H1 (cell line): ENCODE results near the gene UBASH3A. TPM values are rescaled to one million over a fixed set of nuclear protein-coding genes. Genes with fewer than 3 reads are reported as not detected.

Experiments used
- CTBP2 ChIP-seq: IDR thresholded peaks from 2 replicates; pipeline ENCODE4 v1.7.0; 2011; ENCODE audit warnings: borderline replicate concordance, mild to moderate bottlenecking, moderate library complexity, mixed read lengths, low read length; ENCODE audit not compliant: insufficient read depth, insufficient read length
- EZH2 ChIP-seq: fragments of 200-600 bp; sonication (generic); IDR thresholded peaks from 2 replicates; pipeline ENCODE4 v1.7.1; 2012; ENCODE audit warnings: low read depth, mild to moderate bottlenecking, moderate library complexity, low read length, inconsistent platforms; ENCODE audit not compliant: severe bottlenecking
- JUN ChIP-seq: IDR thresholded peaks from 2 replicates; pipeline ENCODE4 v1.6.1; 2011; ENCODE audit warnings: low read depth, mild to moderate bottlenecking, improper control_type of control experiment, low read length
- KDM1A ChIP-seq: fragments of 200-600, 300-600 bp; sonication (generic); IDR thresholded peaks from 2 replicates; pipeline ENCODE4 v1.7.1; 2016; ENCODE audit warnings: mild to moderate bottlenecking, low read length, borderline replicate concordance
- RFX5 ChIP-seq: IDR thresholded peaks from 2 replicates; pipeline ENCODE4 v1.6.1; 2011; ENCODE audit warnings: low read depth, low read length, improper control_type of control experiment, borderline replicate concordance
- SP1 ChIP-seq: IDR thresholded peaks from 2 replicates; pipeline ENCODE4 v1.6.1; 2011; ENCODE audit warnings: low read depth, low read length
- SRF ChIP-seq: IDR thresholded peaks from 2 replicates; pipeline ENCODE4 v1.6.1; 2011; ENCODE audit warnings: mild to moderate bottlenecking, low read depth, low read length, moderate library complexity
- YY1 ChIP-seq: IDR thresholded peaks from 2 replicates; pipeline ENCODE4 v1.6.1; 2011; ENCODE audit warnings: low read depth, mild to moderate bottlenecking, low read length
- polyA plus RNA-seq, 7 experiments: library from polyadenylated mRNA; depleted of rRNA in 3 of 7; stranded (reverse) in 5 of 7; unstranded in 2 of 7; fragments of >200 nt in 5 of 7; fragments of 200-250 nt in 2 of 7; gene quantifications; 1 replicate in 5 of 7; 2 replicates in 1 of 7; 4 replicates in 1 of 7; pipeline versions ENCODE4 v1.2.1 to v1.2.3, GENCODE V29; 2011 to 2013; ENCODE audit warnings: missing spikeins in 2 of 7, mixed read lengths in 2 of 7
- total RNA-seq: library from RNA; stranded (reverse); fragmentation: NEBNext Ultra II Directional; extraction: Animal tissue kit (Norgen Biotek cat#: 25700); gene quantifications from 2 replicates; pipeline ENCODE4 v1.2.1, GENCODE V29; 2021

UBASH3A gene
- total and polyA plus RNA-seq, 2 of the 8 experiments (the other 6 are each of a cell fraction or from before 2014, with no cell fraction given): not detected

DNA sequence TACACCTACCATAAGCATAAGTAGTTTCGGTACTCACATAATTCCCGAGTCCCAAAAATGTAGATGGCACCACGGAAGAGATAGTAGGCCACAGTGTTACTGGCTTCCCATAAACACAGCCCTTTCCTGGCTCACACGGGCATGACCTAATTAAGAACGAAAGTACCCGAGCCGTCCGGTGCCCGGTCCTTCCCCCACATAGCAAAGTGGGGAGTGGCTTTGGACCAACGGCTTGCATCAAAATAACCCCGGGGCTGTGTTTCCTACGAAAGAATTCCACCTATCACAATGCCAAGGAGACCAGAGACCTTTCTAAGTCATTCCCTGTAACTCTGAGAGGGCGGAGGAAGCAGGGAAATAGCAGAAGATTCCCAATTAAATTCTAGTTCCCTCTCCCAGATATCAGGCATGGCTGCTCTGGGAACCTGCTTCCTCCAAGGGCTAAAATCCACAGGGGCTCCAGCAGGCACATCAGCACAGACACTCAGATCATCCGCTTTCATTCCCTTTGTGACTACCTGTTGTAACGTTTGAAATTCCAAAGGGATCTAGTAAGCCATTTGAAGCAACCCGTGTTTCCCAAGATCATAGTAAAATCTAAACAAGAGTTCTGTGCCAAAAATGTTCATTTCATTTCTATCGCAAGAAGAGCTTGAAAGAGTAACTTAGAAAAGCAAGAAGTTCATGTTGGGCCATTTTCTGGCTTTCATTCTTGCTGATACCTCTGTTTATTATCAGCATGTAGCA, 7.6 kb upstream of the UBASH3A start, which contains the start of gene TMPRSS3 (continued):
- TF ChIP-seq SRF: no peak
- no peak for TF ChIP-seq EZH2
- no peak for TF ChIP-seq JUN
- no peak for TF ChIP-seq RFX5
- no peak for TF ChIP-seq KDM1A
- TF ChIP-seq SP1: no peak
- no peak for TF ChIP-seq YY1
- no peak for TF ChIP-seq CTBP2
